ENCODE measurements around the gene PHLPP1. TPM values are rescaled to one million over a fixed set of nuclear protein-coding genes. Genes with fewer than 3 reads are reported as not detected.

The PHLPP1 gene
- polyA plus RNA-seq, 2 of the 4 experiments (the other 2 are of a cell fraction), result 6.5 to 12.1 TPM

GRCh38 chr18:62741118-62741566, 25.8 kb downstream of the PHLPP1 start:
- Histone ChIP-seq H3K9me3 (no peaks in the 10 kb centered on the region), H3K4me1 (peaks cover 41% of the 10 kb centered on the region), H3K4me2 (peak overlapping the region; percentile 70), H3K4me3 (no peak overlapping the region), H3K27ac (peak overlapping the region; percentile 25 to 77; a peak in 3 of 6 replicates)
- no peak for FAIRE-seq
- WGBS (ENCODE audit: missing lambda C conversion rate), result 11% methylated on average over 4 of the region's 4 CpGs
- ChIA-PET CTCF (no interaction called here), POLR2A (interaction anchor here (1.2 kb wide), 1 partner anchor 26 kb away, joined by 3 read pairs; the partner anchor contains the start of gene PHLPP1)
- peak; percentile 44 to 82 for DNase-seq (ENCODE audit: low read depth in 1 of 2, low spot score in 1 of 2)
- TF ChIP-seq TFCP2L1 (CRISPR knock-in tag; IDR thresholded peaks at IDR 0.05) (no peak), HOXB5 (CRISPR knock-in tag; IDR thresholded peaks at IDR 0.05) (no peak), CEBPB (IDR thresholded peaks at IDR 0.05) (peak; percentile 8 to 49; a peak in 1 of 4 replicates), PBX3 (IDR thresholded peaks at IDR 0.05) (no peak), CHD2 (IDR thresholded peaks at IDR 0.05; ENCODE audit: low read length, partially characterized antibody) (no peak), POLR2A (IDR thresholded peaks at IDR 0.05; ENCODE audit: low read length) (no peak), FOSB (CRISPR knock-in tag; IDR thresholded peaks at IDR 0.05) (no peak), MAX (IDR thresholded peaks at IDR 0.05) (no peak), REST (IDR thresholded peaks at IDR 0.05) (no peak), FOSL2 (IDR thresholded peaks at IDR 0.05) (peak; percentile 19; the same call in 1 of the 2 replicates), FOSL2 (CRISPR knock-in tag; IDR thresholded peaks at IDR 0.05) (peak; percentile 92), HEYL (CRISPR knock-in tag; IDR thresholded peaks at IDR 0.05) (no peak)
- TF ChIP-seq, protein P1, sequence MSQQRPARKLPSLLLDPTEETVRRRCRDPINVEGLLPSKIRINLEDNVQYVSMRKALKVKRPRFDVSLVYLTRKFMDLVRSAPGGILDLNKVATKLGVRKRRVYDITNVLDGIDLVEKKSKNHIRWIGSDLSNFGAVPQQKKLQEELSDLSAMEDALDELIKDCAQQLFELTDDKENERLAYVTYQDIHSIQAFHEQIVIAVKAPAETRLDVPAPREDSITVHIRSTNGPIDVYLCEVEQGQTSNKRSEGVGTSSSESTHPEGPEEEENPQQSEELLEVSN (IDR thresholded peaks at IDR 0.05; ENCODE audit: borderline replicate concordance, low read depth), result no peak
- TF ChIP-seq, protein P2, sequence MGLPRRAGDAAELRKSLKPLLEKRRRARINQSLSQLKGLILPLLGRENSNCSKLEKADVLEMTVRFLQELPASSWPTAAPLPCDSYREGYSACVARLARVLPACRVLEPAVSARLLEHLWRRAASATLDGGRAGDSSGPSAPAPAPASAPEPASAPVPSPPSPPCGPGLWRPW (IDR thresholded peaks at IDR 0.05), result no peak
- ATAC-seq, result peak; percentile 90 to 91

GRCh38 chr18:62741584-62741983, 26.2 kb downstream of the PHLPP1 start:
- ChIA-PET POLR2A (interaction anchor here (1.2 kb wide), 1 partner anchor 27 kb away, joined by 3 read pairs; the partner anchor contains the start of gene PHLPP1), CTCF (interaction anchor here (0.6 to 0.9 kb wide), 2 partner anchors 10 to 38 kb away, joined by 3 read pairs; no protein-coding TSS in a partner anchor)
- Histone ChIP-seq H3K4me1 (peaks cover 41% of the 10 kb centered on the region), H3K9me3 (no peaks in the 10 kb centered on the region), H3K4me2 (peak overlapping the region; percentile 70), H3K27ac (peak overlapping the region; percentile 47 to 77; a peak in 5 of 6 replicates), H3K4me3 (no peak overlapping the region)
- DNase-seq (ENCODE audit: low read depth in 1 of 2, low spot score in 1 of 2) (no peak), ATAC-seq (peak; percentile 54 to 59; a peak in 4 of 6 replicates), FAIRE-seq (no peak)
- WGBS (ENCODE audit: missing lambda C conversion rate), result 43% methylated on average over 4 of the region's 4 CpGs
- no peak for TF ChIP-seq POLR2AphosphoS2 (conservative IDR thresholded peaks at IDR 0.05; ENCODE audit: low read length)
- TF ChIP-seq RFX5 (IDR thresholded peaks at IDR 0.05), result no peak
- no peak for TF ChIP-seq RAD21 (conservative IDR thresholded peaks at IDR 0.05 in 1 of 2, IDR thresholded peaks at IDR 0.05 in 1 of 2)
- TF ChIP-seq ESRRA (IDR thresholded peaks at IDR 0.05; ENCODE audit: borderline replicate concordance, low read length), result no peak
- no peak for TF ChIP-seq JUNB (IDR thresholded peaks at IDR 0.05)
- no peak for TF ChIP-seq EP300 (IDR thresholded peaks at IDR 0.05)
- no peak for TF ChIP-seq REST (IDR thresholded peaks at IDR 0.05)
- no peak for TF ChIP-seq CBX2 (IDR thresholded peaks at IDR 0.05; ENCODE audit: borderline replicate concordance, low read depth)
- TF ChIP-seq, protein P3, sequence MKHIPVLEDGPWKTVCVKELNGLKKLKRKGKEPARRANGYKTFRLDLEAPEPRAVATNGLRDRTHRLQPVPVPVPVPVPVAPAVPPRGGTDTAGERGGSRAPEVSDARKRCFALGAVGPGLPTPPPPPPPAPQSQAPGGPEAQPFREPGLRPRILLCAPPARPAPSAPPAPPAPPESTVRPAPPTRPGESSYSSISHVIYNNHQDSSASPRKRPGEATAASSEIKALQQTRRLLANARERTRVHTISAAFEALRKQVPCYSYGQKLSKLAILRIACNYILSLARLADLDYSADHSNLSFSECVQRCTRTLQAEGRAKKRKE (CRISPR knock-in tag; IDR thresholded peaks at IDR 0.05; ENCODE audit: low read depth), result no peak
- TF ChIP-seq TP53 (CRISPR knock-in tag; IDR thresholded peaks at IDR 0.05), result no peak
- no peak for TF ChIP-seq CHD2 (IDR thresholded peaks at IDR 0.05; ENCODE audit: low read length, partially characterized antibody)
- no peak for TF ChIP-seq TFCP2L1 (CRISPR knock-in tag; IDR thresholded peaks at IDR 0.05)
- TF ChIP-seq NPAS2 (CRISPR knock-in tag; IDR thresholded peaks at IDR 0.05; ENCODE audit: borderline replicate concordance), result no peak
- TF ChIP-seq, protein P2 (IDR thresholded peaks at IDR 0.05), result no peak
- no peak for TF ChIP-seq MAZ (IDR thresholded peaks at IDR 0.05; ENCODE audit: borderline replicate concordance, low read depth, low read length)
